Measurements from ENCODE around the gene ACTN4.

ACTN4 gene

GRCh38 chr19:38661136-38661535 is 13.7 kb downstream of the ACTN4 start:
- no peak for DNase-seq (ENCODE audit: low read depth)

GRCh38 chr19:38661996-38662395 is 14.5 kb downstream of the ACTN4 start:
- DNase-seq (ENCODE audit: low read depth), result no peak

GRCh38 chr19:38662537-38663155 is 15.2 kb downstream of the ACTN4 start:
- no peak for DNase-seq (ENCODE audit: low read depth)

GRCh38 chr19:38663156-38663651 is 15.8 kb downstream of the ACTN4 start:
- no peak for DNase-seq (ENCODE audit: low read depth)

GRCh38 chr19:38663957-38664502 is 16.6 kb downstream of the ACTN4 start:
- DNase-seq (ENCODE audit: low read depth), result no peak

GRCh38 chr19:38664503-38665211 is 17.2 kb downstream of the ACTN4 start:
- DNase-seq (ENCODE audit: low read depth), result no peak

- DNase-seq (ENCODE audit: low read depth), result no peak
These were observed 17.9 kb downstream of the ACTN4 start for GRCh38 chr19:38665219-38665931.

GRCh38 chr19:38665950-38666662 is 18.7 kb downstream of the ACTN4 start:
- DNase-seq (ENCODE audit: low read depth), result no peak

GRCh38 chr19:38666663-38667511 is 19.4 kb downstream of the ACTN4 start:
- no peak for DNase-seq (ENCODE audit: low read depth)

- no peak for DNase-seq (ENCODE audit: low read depth)
These were observed 20.3 kb downstream of the ACTN4 start for GRCh38 chr19:38667661-38668171.

GRCh38 chr19:38669552-38669951 is 22.1 kb downstream of the ACTN4 start:
- DNase-seq (ENCODE audit: low read depth), result no peak

- DNase-seq (ENCODE audit: low read depth), result no peak
These were observed 23.5 kb downstream of the ACTN4 start for GRCh38 chr19:38670921-38671398.

GRCh38 chr19:38671654-38672053 is 24.2 kb downstream of the ACTN4 start:
- DNase-seq (ENCODE audit: low read depth), result no peak

- no peak for DNase-seq (ENCODE audit: low read depth)
These were observed 25.6 kb downstream of the ACTN4 start for GRCh38 chr19:38673030-38673429.

- no peak for DNase-seq (ENCODE audit: low read depth)
These were observed 27.1 kb downstream of the ACTN4 start for GRCh38 chr19:38674388-38675171.

- no peak for DNase-seq (ENCODE audit: low read depth)
These were observed 28.2 kb downstream of the ACTN4 start for GRCh38 chr19:38675611-38676010.

- DNase-seq (ENCODE audit: low read depth), result no peak
These were observed 28.8 kb downstream of the ACTN4 start for GRCh38 chr19:38676023-38676877.

- DNase-seq (ENCODE audit: low read depth), result no peak
These were observed 29.6 kb downstream of the ACTN4 start for GRCh38 chr19:38676878-38677646.
